HTERT RPE-1 (cell line): ENCODE results near the gene BPIFB6.

Experiments
- in situ Hi-C: fragments of 300-500 bp; cut with MboI; formaldehyde crosslinking; loops from 4 replicates; pipeline ENCODE4 v1.14.3; 2020; ENCODE audit warnings: low sequenced_read_pairs

The BPIFB6 gene

DNA sequence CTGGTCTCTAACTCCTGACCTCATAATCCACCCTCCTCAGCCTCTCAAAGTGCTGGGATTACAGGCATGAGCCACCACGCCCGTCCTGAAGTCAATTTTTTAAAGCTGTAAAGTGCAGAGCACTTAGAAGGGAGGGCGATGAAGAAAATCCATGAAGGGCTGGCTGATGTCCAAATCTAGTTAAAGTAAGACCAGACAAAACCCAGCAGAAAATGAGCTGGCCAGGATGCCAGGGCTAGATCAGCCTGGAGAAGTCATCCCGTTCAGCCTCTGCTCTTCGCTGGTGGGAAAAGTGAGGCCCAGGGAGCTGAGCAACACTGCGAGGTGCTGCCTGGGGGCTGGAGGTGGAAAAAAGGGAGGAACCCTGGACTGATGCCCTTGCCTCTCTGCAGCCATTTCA, 51.1 kb downstream of the BPIFB6 start:
- in situ Hi-C loops: no loop called here

DNA sequence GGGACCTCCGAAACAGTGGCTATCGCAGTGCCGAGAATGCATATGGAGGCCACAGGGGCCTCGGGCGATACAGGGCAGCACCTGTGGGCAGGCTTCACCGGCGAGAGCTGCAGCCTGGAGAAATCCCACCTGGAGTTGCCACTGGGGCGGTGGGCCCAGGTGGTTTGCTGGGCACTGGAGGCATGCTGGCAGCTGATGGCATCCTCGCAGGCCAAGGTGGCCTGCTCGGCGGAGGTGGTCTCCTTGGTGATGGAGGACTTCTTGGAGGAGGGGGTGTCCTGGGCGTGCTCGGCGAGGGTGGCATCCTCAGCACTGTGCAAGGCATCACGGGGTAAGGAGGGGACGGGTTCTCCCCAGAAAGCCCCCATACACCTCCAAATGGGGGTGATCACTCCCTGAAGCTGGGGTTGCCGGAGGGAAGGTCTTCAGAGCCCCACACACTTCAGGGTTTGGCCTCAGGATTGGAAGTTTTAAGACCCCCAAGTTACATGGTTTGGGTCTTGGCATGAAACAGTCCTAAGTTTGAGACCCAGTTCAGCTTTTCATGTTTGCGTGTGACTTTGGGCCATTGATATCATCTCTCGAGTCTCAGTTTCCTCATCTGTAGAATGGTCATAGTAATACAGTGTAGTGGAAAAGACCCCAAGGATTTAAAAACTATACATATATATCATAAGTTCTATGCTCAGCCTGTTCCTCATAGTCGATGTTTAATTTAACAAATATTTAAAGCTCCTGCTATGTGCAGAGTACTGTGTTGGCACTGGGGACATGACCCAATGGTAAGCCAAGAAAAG, 52.3 kb downstream of the BPIFB6 start:
- in situ Hi-C loops: no loop called here

GRCh38 chr20:33084722-33085121, 53.3 kb downstream of the BPIFB6 start:
- in situ Hi-C loops: no loop called here

DNA sequence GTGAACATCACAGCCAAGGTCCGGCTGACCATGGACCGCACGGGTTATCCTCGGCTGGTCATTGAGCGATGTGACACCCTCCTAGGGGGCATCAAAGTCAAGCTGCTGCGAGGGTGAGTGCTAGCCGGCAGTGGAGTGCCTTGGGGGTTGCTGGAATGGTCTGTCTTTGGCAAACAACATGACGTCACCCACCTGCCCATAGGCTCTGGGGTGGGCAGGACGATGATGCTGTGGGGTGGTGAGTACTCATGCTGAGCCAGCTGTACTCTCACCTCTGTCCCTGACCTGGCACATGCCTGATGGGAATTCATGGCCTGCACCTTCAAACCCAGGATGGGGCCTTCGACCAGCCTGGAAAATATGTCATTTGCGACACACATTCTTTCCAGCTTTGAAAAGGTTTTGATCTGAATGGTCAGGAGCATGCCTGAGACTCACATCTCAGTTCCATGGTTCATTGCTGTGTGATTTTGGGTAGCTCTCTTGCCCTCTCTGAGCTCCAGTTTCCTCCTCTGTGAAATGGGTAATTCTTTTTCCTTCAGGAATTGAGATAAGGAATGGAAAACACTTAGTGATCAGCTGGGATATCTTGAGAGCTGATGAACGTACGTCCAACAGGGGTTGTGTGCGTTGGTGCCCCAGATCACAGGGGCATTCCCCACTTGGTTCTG, 54.7 kb downstream of the BPIFB6 start:
- in situ Hi-C loops: no loop called here

DNA sequence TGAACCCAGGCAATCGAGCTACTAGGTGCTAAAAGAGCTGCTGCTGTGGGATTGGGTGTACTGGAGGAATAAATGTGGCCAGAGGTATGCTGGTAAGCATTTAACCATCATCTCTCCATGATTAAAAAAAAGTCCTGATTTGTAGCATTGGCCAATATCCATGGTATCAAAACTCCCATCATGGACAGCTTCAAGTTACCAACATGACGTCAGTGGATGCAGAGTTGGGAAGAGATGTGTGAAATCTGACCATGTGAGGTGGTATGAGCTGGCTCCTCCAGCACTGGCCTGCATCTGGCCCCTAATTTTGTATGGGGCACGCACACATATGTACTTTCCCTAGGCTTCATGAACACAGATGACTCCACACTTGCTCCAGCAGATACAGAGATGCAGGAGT, 59.7 kb downstream of the BPIFB6 start:
- in situ Hi-C loops: no loop called here

- in situ Hi-C loops: no loop called here
These were observed 60.2 kb downstream of the BPIFB6 start for GRCh38 chr20:33091693-33092092.

- in situ Hi-C loops: no loop called here
These were observed 60.9 kb downstream of the BPIFB6 start for GRCh38 chr20:33092361-33092760.

- in situ Hi-C loops: no loop called here
These were observed 61.6 kb downstream of the BPIFB6 start for GRCh38 chr20:33093074-33093473.

GRCh38 chr20:33093582-33093981, 62.1 kb downstream of the BPIFB6 start:
- in situ Hi-C loops: no loop called here
